Measurements from ENCODE around the gene GP1BA. TPM values are rescaled to one million over a fixed set of nuclear protein-coding genes. Genes with fewer than 3 reads are reported as not detected.

GP1BA gene
- not detected for total RNA-seq
- under 1 TPM in 1 of 3 donors, not detected in 2; 0.05 TPM for polyA plus RNA-seq
- long read RNA-seq, donor 1, partial matches to known transcripts: 0 of 19 reads
- long read RNA-seq, donor 1, other reads (novel, unspliced or antisense): 19 of 19 reads
- long read RNA-seq, donor 2, partial matches to known transcripts: 0 of 1 reads
- long read RNA-seq, donor 2, other reads (novel, unspliced or antisense): 0 of 1 reads
- long read RNA-seq, donor 3: 0 reads
- long read RNA-seq, donor 4: 0 reads
- long read RNA-seq, donor 5: 0 reads
- long read RNA-seq, donor 6: 0 reads
- long read RNA-seq, donor 7: 0 reads
- long read RNA-seq, donor 8: 0 reads
- long read RNA-seq, donor 9: 0 reads
- long read RNA-seq, donor 10: 0 reads

DNA sequence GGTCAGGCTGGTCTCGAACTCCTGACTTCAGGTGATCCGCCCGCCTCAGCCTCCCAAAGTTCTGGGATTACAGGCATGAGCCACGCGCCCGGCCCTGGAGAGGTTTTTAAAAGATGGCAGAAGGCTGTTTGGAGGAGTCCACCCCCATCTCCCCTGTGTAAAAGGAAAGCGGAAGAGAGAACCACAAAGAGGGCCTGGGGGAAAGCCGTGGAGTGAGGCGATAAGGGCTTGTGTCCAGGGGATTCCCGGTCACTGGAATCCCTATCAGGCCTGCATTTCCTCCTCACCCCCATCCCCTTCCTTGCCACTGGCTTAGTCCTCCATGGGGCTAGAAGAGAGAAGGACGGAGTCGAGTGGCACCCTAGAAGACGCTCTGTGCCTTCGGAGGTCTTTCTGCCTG lies at the start of gene GP1BA:
Gene GP1BA, plus strand, starts transcription at position 315 of the 400 bp plus-strand sequence. CDS start 328 bp downstream, outside the sequence.
- Histone ChIP-seq H3K27me3 (no peaks in the 10 kb centered on the region), H3K4me3 (no peak within 1 kb of the TSS), H3K9me3 (no peaks in the 10 kb centered on the region), H3K36me3 (peaks cover 11 to 24% (median 13%) of the 10 kb centered on the region in 4 donors), H3K27ac (no peak within 1 kb of the TSS), H3K4me1 (peaks cover 5 to 16% (median 11%) of the 10 kb centered on the region in 4 donors)
- WGBS, 5 donors: 79 to 87% (median 82%) methylated on average over 14 of the region's 14 CpGs
- DNase-seq: no peak
- TF ChIP-seq EP300 (IDR thresholded peaks at IDR 0.05): no peak
- TF ChIP-seq CTCF (IDR thresholded peaks at IDR 0.05): no peak
- no peak for TF ChIP-seq POLR2A (IDR thresholded peaks at IDR 0.05)
- intact Hi-C loops (cut with DNase I; ENCODE audit: low total_unique reads): no loop called here

DNA sequence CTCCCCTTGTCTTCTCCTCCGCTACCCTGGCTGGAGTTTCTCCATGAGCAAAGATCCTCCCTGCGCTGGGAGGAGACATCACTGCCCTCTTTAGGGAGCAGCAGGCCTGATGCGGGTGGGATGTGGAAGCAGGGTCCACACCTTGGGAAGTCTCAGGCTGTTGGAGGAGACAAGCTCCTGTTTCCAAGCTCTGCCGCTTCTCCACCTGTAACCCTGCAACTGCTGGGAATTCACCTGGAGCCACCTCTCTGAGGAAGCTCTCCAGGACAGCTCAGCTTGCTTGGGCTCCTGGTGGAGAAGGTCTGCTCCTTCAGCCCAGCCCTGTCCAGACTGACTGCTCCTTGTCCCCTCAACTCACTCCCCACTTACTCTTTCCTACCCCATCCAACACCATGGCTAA lies 47.6 kb upstream of the GP1BA start:
- WGBS, 5 donors: 95 to 100% (median 97%) methylated on average over 3 to 4 of the region's 4 CpGs
- Histone ChIP-seq H3K27me3 (no peaks in the 10 kb centered on the region), H3K4me3 (no peak overlapping the region), H3K4me1 (peaks cover 0 to 7% (median 3%) of the 10 kb centered on the region in 4 donors), H3K27ac (no peak overlapping the region), H3K36me3 (peaks cover 44 to 95% (median 69%) of the 10 kb centered on the region in 4 donors), H3K9me3 (no peaks in the 10 kb centered on the region)
- DNase-seq: no peak
- intact Hi-C loops (cut with DNase I; ENCODE audit: low total_unique reads): loop anchor here (5.0 kb wide), 1 partner anchor 97 kb away; the partner anchor contains the start of genes GLTPD2 and VMO1
- no peak for TF ChIP-seq CTCF (IDR thresholded peaks at IDR 0.05)
- TF ChIP-seq EP300 (IDR thresholded peaks at IDR 0.05): no peak
- no peak for TF ChIP-seq POLR2AphosphoS5 (IDR thresholded peaks at IDR 0.05)
- TF ChIP-seq POLR2A (IDR thresholded peaks at IDR 0.05): no peak

DNA sequence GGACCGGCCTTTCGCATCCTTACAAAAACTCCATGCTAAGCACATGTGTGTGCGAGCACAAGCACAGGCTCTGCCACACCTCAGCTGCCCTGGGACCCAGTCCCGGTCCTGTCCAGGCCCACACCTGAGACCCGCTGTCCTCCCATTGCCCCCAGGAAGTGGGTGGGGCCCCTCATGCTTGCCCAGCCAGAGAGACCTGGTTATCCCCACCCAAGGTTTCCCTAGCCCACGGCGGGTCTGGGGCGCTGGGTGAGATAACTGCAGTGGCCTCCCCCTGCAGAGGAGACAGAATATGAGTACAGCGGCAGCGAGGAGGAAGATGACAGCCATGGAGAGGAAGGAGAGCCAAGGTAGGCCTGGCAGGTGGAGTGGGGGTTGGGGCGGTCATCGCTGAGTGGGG lies 45.2 kb upstream of the GP1BA start:
- H3K36me3 ChIP-seq: peaks cover 61 to 98% (median 76%) of the 10 kb centered on the region in 4 donors
- no peaks in the 10 kb centered on the region for H3K9me3 ChIP-seq
- intact Hi-C loops (cut with DNase I; ENCODE audit: low total_unique reads): no loop called here
- peaks cover 0 to 4% (median 2%) of the 10 kb centered on the region in 4 donors for H3K4me1 ChIP-seq
- no peaks in the 10 kb centered on the region for H3K27me3 ChIP-seq
- TF ChIP-seq POLR2A (IDR thresholded peaks at IDR 0.05) (no peak), POLR2AphosphoS5 (IDR thresholded peaks at IDR 0.05) (no peak), EP300 (IDR thresholded peaks at IDR 0.05) (no peak), CTCF (IDR thresholded peaks at IDR 0.05) (no peak)
- no peak for DNase-seq
- WGBS, 5 donors: 93 to 96% (median 95%) methylated on average over 12 of the region's 12 CpGs
- no peak overlapping the region for H3K27ac ChIP-seq
- no peak overlapping the region for H3K4me3 ChIP-seq

- no peaks in the 10 kb centered on the region for H3K4me1 ChIP-seq
- H3K27ac ChIP-seq: no peak overlapping the region
- no peak for DNase-seq
- H3K27me3 ChIP-seq: no peaks in the 10 kb centered on the region
- peaks cover 69 to 98% (median 83%) of the 10 kb centered on the region in 4 donors for H3K36me3 ChIP-seq
- 88 to 94% (median 92%) methylated on average over 18 of the region's 18 CpGs for WGBS, 5 donors
- TF ChIP-seq POLR2AphosphoS5 (IDR thresholded peaks at IDR 0.05) (no peak), EP300 (IDR thresholded peaks at IDR 0.05) (no peak), CTCF (IDR thresholded peaks at IDR 0.05) (no peak), POLR2A (IDR thresholded peaks at IDR 0.05) (no peak)
- intact Hi-C loops (cut with DNase I; ENCODE audit: low total_unique reads): no loop called here
- no peaks in the 10 kb centered on the region for H3K9me3 ChIP-seq
- no peak overlapping the region for H3K4me3 ChIP-seq
Measured at GRCh38 chr17:4887581-4887980, 44.5 kb upstream of the GP1BA start.

Measured in stomach (tissue), 19 donors.